Suprapubic skin (tissue), 4 donors: ENCODE results near the gene KCNJ6. TPM values are rescaled to one million over a fixed set of nuclear protein-coding genes. Genes with fewer than 3 reads are reported as not detected.
"Not testable (repeated sequence)": the region's sequence is repeated elsewhere in the genome, so short reads cannot be mapped to it uniquely, and the experiment has no call there.

Experiments
- DNase-seq, 2 donors: peaks; one replicate each; pipeline ENCODE4 v3.0.0-alpha.2; 2019; ENCODE audit warnings: low spot score in 2 of 2
- H3K27ac ChIP-seq: fragments of 200-600 bp; sonication (generic); one replicate; pipeline ENCODE4 v1.5.1; 2019
- H3K27me3 ChIP-seq: fragments of 200-600 bp; sonication (generic); one replicate; pipeline ENCODE4 v1.5.1; 2019
- H3K36me3 ChIP-seq: fragments of 200-600 bp; sonication (generic); one replicate; pipeline ENCODE4 v1.5.1; 2019
- H3K4me1 ChIP-seq: fragments of 200-600 bp; sonication (generic); one replicate; pipeline ENCODE4 v1.5.1; 2019
- H3K4me3 ChIP-seq: fragments of 200-600 bp; sonication (generic); one replicate; pipeline ENCODE4 v1.5.1; 2019; ENCODE audit warnings: mild to moderate bottlenecking
- H3K9me3 ChIP-seq: fragments of 200-600 bp; sonication (generic); one replicate; pipeline ENCODE4 v1.5.1; 2019
- CTCF ChIP-seq, 2 donors: fragments of 200-600 bp in 1 of 2; fragments of 450-650 bp in 1 of 2; sonication (generic) in 1 of 2; IDR thresholded peaks; one replicate each; pipeline ENCODE4 v1.5.1; 2016 to 2019; ENCODE audit warnings: antibody characterized with exemption in 2 of 2, mild to moderate bottlenecking in 1 of 2, moderate library complexity in 1 of 2
- EP300 ChIP-seq: sonication (generic); formaldehyde crosslinking; IDR thresholded peaks from one replicate; pipeline ENCODE4 v1.6.1; 2017; ENCODE audit warnings: antibody characterized with exemption
- POLR2A ChIP-seq, 2 donors: fragments of 450-650 bp; IDR thresholded peaks; one replicate each; pipeline ENCODE4 v1.6.1; 2017; ENCODE audit warnings: antibody characterized with exemption in 2 of 2, mild to moderate bottlenecking in 2 of 2, moderate library complexity in 2 of 2
- POLR2AphosphoS5 ChIP-seq, 3 donors: sonication (generic); formaldehyde crosslinking; IDR thresholded peaks; one replicate each; pipeline ENCODE4 v1.6.1; 2017; ENCODE audit warnings: antibody characterized with exemption in 3 of 3
- WGBS: methylation state at CpG from one replicate; pipeline ENCODE4 v1.1.5; 2018; 5-methylcytosine and 5-hydroxymethylcytosine counted together
- total RNA-seq, 4 donors: library from RNA; depleted of rRNA; stranded (reverse); fragments of >200 nt; gene quantifications; one replicate each; pipeline ENCODE4 v1.1.0, GENCODE V29; 2016

The KCNJ6 gene
- total RNA-seq, 4 donors from 2014 or later: not detected

GRCh38 chr21:37765221-37765900 is 150.9 kb downstream of the KCNJ6 start:
- H3K9me3 ChIP-seq: no peaks in the 10 kb centered on the region
- no peak overlapping the region for H3K4me3 ChIP-seq
- H3K27ac ChIP-seq: no peak overlapping the region
- H3K27me3 ChIP-seq: peaks cover 2% of the 10 kb centered on the region
- no peak for TF ChIP-seq EP300
- no peak for TF ChIP-seq CTCF (IDR thresholded peaks at IDR 0.05)
- no peak for TF ChIP-seq POLR2AphosphoS5 (IDR thresholded peaks at IDR 0.05)
- WGBS: 46% methylated on average over 5 of the region's 5 CpGs
- peaks cover 11% of the 10 kb centered on the region for H3K4me1 ChIP-seq
- no peaks in the 10 kb centered on the region for H3K36me3 ChIP-seq
- no peak for DNase-seq

- Histone ChIP-seq H3K27ac (no peak overlapping the region), H3K4me1 (peaks cover 11% of the 10 kb centered on the region), H3K27me3 (peaks cover 3% of the 10 kb centered on the region), H3K9me3 (no peaks in the 10 kb centered on the region), H3K4me3 (no peak overlapping the region), H3K36me3 (no peaks in the 10 kb centered on the region)
- no peak for TF ChIP-seq POLR2A (IDR thresholded peaks at IDR 0.05)
- TF ChIP-seq EP300: no peak
- no peak for TF ChIP-seq CTCF (IDR thresholded peaks at IDR 0.05)
- no peak for TF ChIP-seq POLR2AphosphoS5 (IDR thresholded peaks at IDR 0.05)
- DNase-seq: no peak
- WGBS: 41% methylated on average over 2 of the region's 2 CpGs
Observed at GRCh38 chr21:37764691-37765090, 151.6 kb downstream of the KCNJ6 start.

- H3K36me3 ChIP-seq: no peaks in the 10 kb centered on the region
- no peak overlapping the region for H3K4me3 ChIP-seq
- no peak for DNase-seq
- H3K27ac ChIP-seq: no peak overlapping the region
- H3K4me1 ChIP-seq: peaks cover 11% of the 10 kb centered on the region
- TF ChIP-seq EP300 (no peak), POLR2A (IDR thresholded peaks at IDR 0.05) (no peak), CTCF (IDR thresholded peaks at IDR 0.05) (no peak), POLR2AphosphoS5 (IDR thresholded peaks at IDR 0.05) (no peak)
- peaks cover 3% of the 10 kb centered on the region for H3K27me3 ChIP-seq
- 54% methylated on average over 5 of the region's 5 CpGs for WGBS
- H3K9me3 ChIP-seq: no peaks in the 10 kb centered on the region
Observed at GRCh38 chr21:37763298-37763697, 153.0 kb downstream of the KCNJ6 start.

- H3K4me1 ChIP-seq: peaks cover 11% of the 10 kb centered on the region
- no peak for DNase-seq
- no peaks in the 10 kb centered on the region for H3K36me3 ChIP-seq
- no peak overlapping the region for H3K4me3 ChIP-seq
- 38% methylated on average over 8 of the region's 12 CpGs for WGBS
- no peaks in the 10 kb centered on the region for H3K9me3 ChIP-seq
- H3K27ac ChIP-seq: no peak overlapping the region
- TF ChIP-seq POLR2A (IDR thresholded peaks at IDR 0.05): no peak
- no peak for TF ChIP-seq CTCF (IDR thresholded peaks at IDR 0.05)
- no peak for TF ChIP-seq POLR2AphosphoS5 (IDR thresholded peaks at IDR 0.05)
- no peak for TF ChIP-seq EP300
- H3K27me3 ChIP-seq: peaks cover 3% of the 10 kb centered on the region
Observed at GRCh38 chr21:37762606-37763005, 153.7 kb downstream of the KCNJ6 start.

- H3K36me3 ChIP-seq, H3K9me3 ChIP-seq, H3K27ac ChIP-seq, DNase-seq, H3K4me1 ChIP-seq, H3K27me3 ChIP-seq, H3K4me3 ChIP-seq: not testable (repeated sequence)
- WGBS: 93% methylated on average over 4 of the region's 4 CpGs
Observed at GRCh38 chr21:37761406-37761805, 154.9 kb downstream of the KCNJ6 start.

DNA sequence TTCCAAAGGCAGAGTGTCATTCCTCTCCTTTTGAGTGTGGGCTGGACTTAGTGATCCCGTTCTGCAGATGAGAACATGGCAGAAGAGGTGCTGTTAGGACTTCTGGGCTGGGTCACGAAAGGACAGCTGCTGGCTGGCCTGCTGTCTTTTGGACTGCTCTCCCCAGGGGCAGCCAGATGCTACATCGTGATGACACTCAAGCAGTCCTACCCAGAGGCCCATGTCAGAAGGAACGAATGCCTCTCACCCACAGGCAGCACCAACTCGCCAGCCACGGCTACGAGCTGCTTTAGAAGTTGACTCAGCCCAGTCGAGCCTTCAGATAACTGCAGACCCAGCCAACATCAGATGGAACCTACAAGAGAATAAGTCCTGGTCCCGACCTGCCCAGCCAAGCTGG is 156.5 kb downstream of the KCNJ6 start:
- H3K4me1 ChIP-seq: no peaks in the 10 kb centered on the region
- H3K27me3 ChIP-seq: peaks cover 3% of the 10 kb centered on the region
- no peak overlapping the region for H3K27ac ChIP-seq
- no peaks in the 10 kb centered on the region for H3K9me3 ChIP-seq
- DNase-seq: no peak
- no peak overlapping the region for H3K4me3 ChIP-seq
- 86% methylated on average over 6 of the region's 9 CpGs for WGBS
- no peaks in the 10 kb centered on the region for H3K36me3 ChIP-seq
- TF ChIP-seq POLR2A (IDR thresholded peaks at IDR 0.05) (no peak), EP300 (no peak), POLR2AphosphoS5 (IDR thresholded peaks at IDR 0.05) (no peak), CTCF (IDR thresholded peaks at IDR 0.05) (no peak)
